Measurements from ENCODE around the gene ZNF143.
A peak's percentile ranks its signal among the peaks of the same experiment; 100 is the strongest.
"Not testable (repeated sequence)": the region's sequence is repeated elsewhere in the genome, so short reads cannot be mapped to it uniquely, and the experiment has no call there.

Gene ZNF143

GRCh38 chr11:9460322-9461062 is at the start of gene ZNF143:
Gene ZNF143, plus strand, starts transcription at chr11:9461012. Its CDS starts 10,297 bp downstream, at chr11:9471309.
- DNase-seq (ENCODE audit: low read depth in 3 of 3): peak; percentile 100

- DNase-seq (ENCODE audit: low read depth in 3 of 3): no peak
Measured at GRCh38 chr11:9428706-9429105, 32.1 kb upstream of the ZNF143 start.

GRCh38 chr11:9438611-9439010 is 22.2 kb upstream of the ZNF143 start:
- no peak for DNase-seq (ENCODE audit: low read depth in 3 of 3)

- DNase-seq (ENCODE audit: low read depth in 3 of 3): no peak
Measured at GRCh38 chr11:9446230-9446629, 14.6 kb upstream of the ZNF143 start.

- no peak for DNase-seq (ENCODE audit: low read depth in 3 of 3)
Measured at GRCh38 chr11:9448576-9449352, 12.0 kb upstream of the ZNF143 start.

- DNase-seq (ENCODE audit: low read depth in 3 of 3): not testable (repeated sequence)
Measured at GRCh38 chr11:9452023-9452422, 8.8 kb upstream of the ZNF143 start.

- no peak for DNase-seq (ENCODE audit: low read depth in 3 of 3)
Measured at GRCh38 chr11:9455722-9456121, 5.1 kb upstream of the ZNF143 start.

GRCh38 chr11:9459667-9460321 is 1.0 kb upstream of the ZNF143 start:
- peak in 2 of 3 experiments; percentile 28 to 33 for DNase-seq (ENCODE audit: low read depth in 3 of 3)

- peak; percentile 54 to 69 (median 60) for DNase-seq (ENCODE audit: low read depth in 3 of 3)
Measured at GRCh38 chr11:9461063-9461759, 399 bp downstream of the ZNF143 start.

- no peak for DNase-seq (ENCODE audit: low read depth in 3 of 3)
Measured at GRCh38 chr11:9461760-9462134, 935 bp downstream of the ZNF143 start.

GRCh38 chr11:9462172-9462799 is 1.5 kb downstream of the ZNF143 start:
- no peak for DNase-seq (ENCODE audit: low read depth in 3 of 3)

- DNase-seq (ENCODE audit: low read depth in 3 of 3): no peak
Measured at GRCh38 chr11:9462806-9463537, 2.2 kb downstream of the ZNF143 start.

- DNase-seq (ENCODE audit: low read depth in 3 of 3): no peak
Measured at GRCh38 chr11:9470765-9471164, 10.0 kb downstream of the ZNF143 start.

- no peak for DNase-seq (ENCODE audit: low read depth in 3 of 3)
Measured at GRCh38 chr11:9473408-9473807, 12.6 kb downstream of the ZNF143 start.

GRCh38 chr11:9479899-9480298 is 19.1 kb downstream of the ZNF143 start:
- no peak for DNase-seq (ENCODE audit: low read depth in 3 of 3)

GRCh38 chr11:9489080-9489765 is 28.4 kb downstream of the ZNF143 start:
- DNase-seq (ENCODE audit: low read depth in 3 of 3): no peak

- DNase-seq (ENCODE audit: low read depth in 3 of 3): no peak
Measured at GRCh38 chr11:9490376-9490775, 29.6 kb downstream of the ZNF143 start.

GRCh38 chr11:9493492-9493891 is 32.7 kb downstream of the ZNF143 start:
- no peak for DNase-seq (ENCODE audit: low read depth in 3 of 3)

GRCh38 chr11:9494316-9494715 is 33.5 kb downstream of the ZNF143 start:
- no peak for DNase-seq (ENCODE audit: low read depth in 3 of 3)

GRCh38 chr11:9495803-9496514 is 35.1 kb downstream of the ZNF143 start:
- DNase-seq (ENCODE audit: low read depth in 3 of 3): no peak

Data from stimulated activated CD4-positive, alpha-beta T cell treated with anti-CD3 and anti-CD28 coated beads, TNF-alpha, amount 100 ng/mL, for 24 hours (primary cell).